Trophoblast cell (in vitro differentiated cells and primary cell): ENCODE data around the gene LDB3.

Experiments used
- DNase-seq, 2 donors: peaks; one replicate each; pipeline ENCODE4 v3.0.0-alpha.2; 2016
- H2AFZ ChIP-seq: 2 replicates; pipeline ENCODE4 v1.6.1; 2013; ENCODE audit warnings: low read length, moderate library complexity, mild to moderate bottlenecking; ENCODE audit not compliant: insufficient read depth, poor library complexity
- H2AK5ac ChIP-seq: 2 replicates; pipeline ENCODE4 v1.6.1; 2013; ENCODE audit warnings: mild to moderate bottlenecking, low read length
- H2BK120ac ChIP-seq: 2 replicates; pipeline ENCODE4 v1.6.1; 2013; ENCODE audit warnings: low read length, mild to moderate bottlenecking, moderate library complexity; ENCODE audit not compliant: insufficient read depth, poor library complexity
- H2BK12ac ChIP-seq: 2 replicates; pipeline ENCODE4 v1.6.1; 2013; ENCODE audit warnings: mild to moderate bottlenecking, low read length, moderate library complexity
- H2BK5ac ChIP-seq: 2 replicates; pipeline ENCODE4 v1.6.1; 2013; ENCODE audit warnings: low read length, low read depth, moderate library complexity, mild to moderate bottlenecking; ENCODE audit not compliant: poor library complexity
- H3K14ac ChIP-seq: 2 replicates; pipeline ENCODE4 v1.6.1; 2013; ENCODE audit warnings: mild to moderate bottlenecking, low read length
- H3K18ac ChIP-seq: 2 replicates; pipeline ENCODE4 v1.6.1; 2013; ENCODE audit warnings: mild to moderate bottlenecking, low read length
- H3K23ac ChIP-seq: 2 replicates; pipeline ENCODE4 v1.6.1; 2013; ENCODE audit warnings: low read length
- H3K27ac ChIP-seq: 2 replicates; pipeline ENCODE4 v1.5.1; 2013; ENCODE audit warnings: low read depth, mild to moderate bottlenecking, inconsistent platforms, low read length, moderate library complexity
- H3K27me3 ChIP-seq: 2 replicates; pipeline ENCODE4 v1.6.1; 2013; ENCODE audit warnings: inconsistent platforms, mild to moderate bottlenecking, low read length, moderate library complexity; ENCODE audit not compliant: insufficient read depth
- H3K36me3 ChIP-seq, 2 experiments: 1 replicate in 1 of 2; 2 replicates in 1 of 2; pipeline ENCODE4 v1.6.1; 2013; ENCODE audit warnings: low read length in 2 of 2, mild to moderate bottlenecking in 2 of 2, moderate library complexity in 1 of 2; ENCODE audit not compliant: insufficient read depth in 2 of 2, control insufficient read depth in 1 of 2
- H3K4ac ChIP-seq: 2 replicates; pipeline ENCODE4 v1.6.1; 2013; ENCODE audit warnings: low read depth, mild to moderate bottlenecking, low read length, moderate library complexity
- H3K4me1 ChIP-seq, 2 experiments: 1 replicate in 1 of 2; 2 replicates in 1 of 2; pipeline ENCODE4 v1.6.1; 2013; ENCODE audit warnings: low read length in 2 of 2, mild to moderate bottlenecking in 2 of 2, moderate library complexity in 1 of 2; ENCODE audit not compliant: insufficient read depth in 2 of 2, control insufficient read depth in 1 of 2
- H3K4me2 ChIP-seq: 2 replicates; pipeline ENCODE4 v1.6.1; 2013; ENCODE audit warnings: inconsistent platforms, mild to moderate bottlenecking, low read length, moderate library complexity
- H3K4me3 ChIP-seq: 2 replicates; pipeline ENCODE4 v1.5.1; 2013; ENCODE audit warnings: mild to moderate bottlenecking, low read depth, low read length, inconsistent platforms
- H3K79me1 ChIP-seq: one replicate; pipeline ENCODE4 v1.6.1; 2013; ENCODE audit warnings: low read length
- H3K79me2 ChIP-seq: 2 replicates; pipeline ENCODE4 v1.6.1; 2013; ENCODE audit warnings: low read length, mild to moderate bottlenecking; ENCODE audit not compliant: control insufficient read depth, insufficient read depth, poor library complexity
- H3K9ac ChIP-seq: 2 replicates; pipeline ENCODE4 v1.6.1; 2013; ENCODE audit warnings: mild to moderate bottlenecking, low read length
- H3K9me3 ChIP-seq: 2 replicates; pipeline ENCODE4 v1.6.1; 2013; ENCODE audit warnings: low read depth, mild to moderate bottlenecking, control low read depth, inconsistent platforms, low read length; ENCODE audit not compliant: insufficient read depth
- H4K12ac ChIP-seq: 2 replicates; pipeline ENCODE4 v1.6.1; 2013; ENCODE audit warnings: low read depth, mild to moderate bottlenecking, low read length, moderate library complexity
- H4K8ac ChIP-seq: 2 replicates; pipeline ENCODE4 v1.6.1; 2013; ENCODE audit warnings: low read depth, mild to moderate bottlenecking, low read length, moderate library complexity
- H4K91ac ChIP-seq: one replicate; pipeline ENCODE4 v1.6.1; 2013; ENCODE audit warnings: low read depth, mild to moderate bottlenecking, low read length, moderate library complexity
- WGBS: extraction: QIAGEN DNeasy Blood & Tissue Kit; methylation state at CpG from one replicate; pipeline ENCODE4 v1.1.7; 2013; ENCODE audit warnings: missing lambda C conversion rate; ENCODE audit not compliant: insufficient read length, insufficient coverage; ENCODE audit errors: extremely low coverage; 5-methylcytosine and 5-hydroxymethylcytosine counted together

The LDB3 gene

DNA sequence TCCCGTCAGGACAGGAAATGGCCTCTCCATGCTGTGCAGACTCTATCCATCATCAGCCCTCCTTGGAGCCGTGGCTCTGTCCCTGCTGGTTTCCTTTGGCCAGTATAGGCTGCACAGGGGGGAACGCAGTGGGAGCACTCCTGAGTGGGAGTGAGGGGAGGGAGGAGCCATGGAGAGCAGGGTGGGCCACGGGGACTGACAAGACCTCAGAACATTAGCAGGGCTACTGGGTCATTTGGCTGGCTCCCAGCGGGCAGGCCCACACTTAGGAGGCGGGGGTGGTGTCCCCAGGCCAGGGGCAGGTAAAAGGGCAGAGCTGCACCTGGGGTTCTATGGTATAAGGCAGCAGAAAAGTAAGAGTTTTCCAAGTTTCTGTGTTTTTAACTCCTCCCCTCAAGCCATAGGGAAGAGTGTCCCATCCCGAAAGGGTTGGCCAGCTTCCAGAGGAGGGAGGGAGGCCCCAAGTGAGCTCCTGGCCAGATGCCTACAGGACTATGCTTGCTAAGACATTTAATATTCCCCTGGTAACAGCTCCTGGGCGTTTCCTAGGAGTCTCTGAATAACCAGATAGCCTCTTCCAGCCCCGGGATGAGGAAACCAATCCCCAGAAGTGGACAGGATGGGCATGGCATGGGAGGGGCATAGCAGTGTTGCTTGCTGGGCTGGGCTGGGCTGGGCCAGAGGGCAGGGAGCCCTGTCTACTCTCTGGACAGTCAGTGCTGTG is 19.4 kb upstream of the LDB3 start:
- no peak overlapping the region for H4K91ac ChIP-seq
- no peak overlapping the region for H3K14ac ChIP-seq
- H3K9ac ChIP-seq: no peak overlapping the region
- H3K18ac ChIP-seq: no peak overlapping the region
- no peak overlapping the region for H3K4ac ChIP-seq
- H3K27ac ChIP-seq: no peak overlapping the region
- H3K4me2 ChIP-seq: no peak overlapping the region
- no peak overlapping the region for H2AFZ ChIP-seq
- no peaks in the 10 kb centered on the region for H3K79me1 ChIP-seq
- no peak for DNase-seq
- no peaks in the 10 kb centered on the region for H3K79me2 ChIP-seq
- no peak overlapping the region for H4K12ac ChIP-seq
- H2BK120ac ChIP-seq: no peak overlapping the region
- no peak overlapping the region for H3K23ac ChIP-seq
- no peaks in the 10 kb centered on the region for H3K36me3 ChIP-seq
- H3K9me3 ChIP-seq: no peaks in the 10 kb centered on the region
- no peak overlapping the region for H2BK5ac ChIP-seq
- H2AK5ac ChIP-seq: no peak overlapping the region
- H3K4me1 ChIP-seq: peaks cover 0 to 2% of the 10 kb centered on the region in 2 experiments
- no peak overlapping the region for H4K8ac ChIP-seq
- H3K4me3 ChIP-seq: no peak overlapping the region
- WGBS: no CpG with 5 or more reads among the region's 9 CpGs
- H2BK12ac ChIP-seq: no peak overlapping the region
- H3K27me3 ChIP-seq: no peaks in the 10 kb centered on the region

GRCh38 chr10:86649471-86650150 is 18.7 kb upstream of the LDB3 start:
- H4K12ac ChIP-seq: no peak overlapping the region
- H3K4me3 ChIP-seq: no peak overlapping the region
- no peaks in the 10 kb centered on the region for H3K27me3 ChIP-seq
- no peak overlapping the region for H3K18ac ChIP-seq
- H3K4me1 ChIP-seq: peaks cover 0 to 2% of the 10 kb centered on the region in 2 experiments
- H4K8ac ChIP-seq: no peak overlapping the region
- H2AFZ ChIP-seq: no peak overlapping the region
- no peak for DNase-seq
- H3K4me2 ChIP-seq: no peak overlapping the region
- H3K79me1 ChIP-seq: no peaks in the 10 kb centered on the region
- no peak overlapping the region for H3K4ac ChIP-seq
- no peak overlapping the region for H3K9ac ChIP-seq
- H2BK12ac ChIP-seq: no peak overlapping the region
- H3K79me2 ChIP-seq: no peaks in the 10 kb centered on the region
- no CpG with 5 or more reads among the region's 17 CpGs for WGBS
- H3K36me3 ChIP-seq: no peaks in the 10 kb centered on the region
- H2AK5ac ChIP-seq: no peak overlapping the region
- H3K14ac ChIP-seq: no peak overlapping the region
- H3K23ac ChIP-seq: no peak overlapping the region
- H4K91ac ChIP-seq: no peak overlapping the region
- H3K27ac ChIP-seq: no peak overlapping the region
- H3K9me3 ChIP-seq: no peaks in the 10 kb centered on the region
- H2BK120ac ChIP-seq: no peak overlapping the region
- no peak overlapping the region for H2BK5ac ChIP-seq

DNA sequence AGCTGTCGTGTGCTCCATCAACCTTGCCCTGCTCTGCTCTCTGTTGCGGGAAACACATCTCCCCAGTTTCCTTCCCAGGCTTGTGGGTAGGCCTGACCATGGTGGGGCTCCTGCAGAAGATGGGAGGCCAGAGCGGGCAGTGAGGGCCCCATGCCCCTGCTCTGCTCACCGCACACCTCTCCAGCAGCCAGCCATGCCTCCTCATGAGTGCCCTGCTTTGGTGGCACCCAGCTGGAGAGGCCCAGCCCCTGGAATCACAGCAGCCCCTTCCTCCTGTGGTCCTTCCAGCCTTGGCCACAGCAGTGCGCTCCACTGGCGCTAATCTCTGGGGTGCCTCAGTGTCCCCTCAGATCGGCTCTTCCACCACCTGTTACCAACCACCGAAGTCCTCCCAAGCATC is 18.2 kb upstream of the LDB3 start:
- Histone ChIP-seq H3K4me2 (no peak overlapping the region), H3K79me1 (no peaks in the 10 kb centered on the region), H2AFZ (no peak overlapping the region), H3K4ac (no peak overlapping the region), H4K12ac (no peak overlapping the region), H3K4me1 (peaks cover 0 to 2% of the 10 kb centered on the region in 2 experiments), H3K14ac (no peak overlapping the region), H2BK120ac (no peak overlapping the region), H2BK12ac (no peak overlapping the region), H4K91ac (no peak overlapping the region), H2AK5ac (no peak overlapping the region), H3K27ac (no peak overlapping the region), H3K9ac (no peak overlapping the region), H3K4me3 (no peak overlapping the region), H3K23ac (no peak overlapping the region), H3K27me3 (no peaks in the 10 kb centered on the region), H3K79me2 (no peaks in the 10 kb centered on the region), H3K9me3 (no peaks in the 10 kb centered on the region), H3K18ac (no peak overlapping the region), H2BK5ac (no peak overlapping the region), H4K8ac (no peak overlapping the region), H3K36me3 (no peaks in the 10 kb centered on the region)
- no peak for DNase-seq
- no CpG with 5 or more reads among the region's 8 CpGs for WGBS

- Histone ChIP-seq H2BK12ac (no peak overlapping the region), H4K12ac (no peak overlapping the region), H2AFZ (no peak overlapping the region), H2BK120ac (no peak overlapping the region), H2AK5ac (no peak overlapping the region), H3K27me3 (no peaks in the 10 kb centered on the region), H3K4me3 (no peak overlapping the region), H3K79me2 (no peaks in the 10 kb centered on the region), H3K9me3 (no peaks in the 10 kb centered on the region), H3K14ac (no peak overlapping the region), H3K36me3 (no peaks in the 10 kb centered on the region), H3K4me2 (no peak overlapping the region), H3K27ac (no peak overlapping the region), H2BK5ac (no peak overlapping the region), H3K4ac (no peak overlapping the region), H3K79me1 (no peaks in the 10 kb centered on the region), H3K23ac (no peak overlapping the region), H3K18ac (no peak overlapping the region), H3K4me1 (peaks cover 0 to 2% of the 10 kb centered on the region in 2 experiments), H4K91ac (no peak overlapping the region), H3K9ac (no peak overlapping the region), H4K8ac (no peak overlapping the region)
- DNase-seq: no peak
- WGBS: no CpG with 5 or more reads among the region's 8 CpGs
Measured at GRCh38 chr10:86651021-86651471, 17.3 kb upstream of the LDB3 start.
